Esophagus muscularis mucosa (tissue), 4 donors: ENCODE data around the gene PALMD. TPM values are rescaled to one million over a fixed set of nuclear protein-coding genes. Genes with fewer than 3 reads are reported as not detected.

Experiments used
- DNase-seq: peaks from one replicate; pipeline ENCODE4 v3.0.0-alpha.2; 2017; ENCODE audit errors: extremely low spot score
- H3K27ac ChIP-seq, 4 donors: fragments of 200-600 bp; sonication (generic); replicated peaks in 1 of 4; 1 replicate in 3 of 4; 2 replicates in 1 of 4; pipeline ENCODE4 v1.5.1; 2016 to 2019; ENCODE audit warnings: mild to moderate bottlenecking in 1 of 4
- H3K27me3 ChIP-seq, 4 donors: fragments of 200-600 bp; sonication (generic); one replicate each; pipeline versions ENCODE4 v1.5.1 to v1.6.0; 2016 to 2019
- H3K36me3 ChIP-seq, 4 donors: fragments of 200-600 bp; sonication (generic); one replicate each; pipeline ENCODE4 v1.5.1; 2016 to 2019
- H3K4me1 ChIP-seq, 4 donors: fragments of 200-600 bp; sonication (generic); one replicate each; pipeline ENCODE4 v1.5.1; 2016 to 2019
- H3K4me3 ChIP-seq, 4 donors: fragments of 200-600 bp; sonication (generic); 1 replicate in 2 of 4; 2 replicates in 2 of 4; pipeline ENCODE4 v1.5.1; 2016 to 2019; ENCODE audit warnings: mild to moderate bottlenecking in 4 of 4, moderate library complexity in 1 of 4
- H3K9me3 ChIP-seq, 4 donors: fragments of 200-600 bp; sonication (generic); 1 replicate in 3 of 4; 2 replicates in 1 of 4; pipeline ENCODE4 v1.5.1; 2016 to 2019
- EP300 ChIP-seq: sonication (generic); formaldehyde crosslinking; IDR thresholded peaks from one replicate; pipeline ENCODE4 v1.6.1; 2017; ENCODE audit warnings: antibody characterized with exemption
- POLR2A ChIP-seq: fragments of 450-650 bp; IDR thresholded peaks from one replicate; pipeline ENCODE4 v1.6.1; 2017; ENCODE audit warnings: antibody characterized with exemption, moderate library complexity, mild to moderate bottlenecking, low read depth
- POLR2AphosphoS5 ChIP-seq, 2 donors: sonication (generic); formaldehyde crosslinking; IDR thresholded peaks; one replicate each; pipeline ENCODE4 v1.6.1; 2017; ENCODE audit warnings: antibody characterized with exemption in 2 of 2
- WGBS: methylation state at CpG from one replicate; pipeline ENCODE4 v1.1.5; 2018; 5-methylcytosine and 5-hydroxymethylcytosine counted together
- intact Hi-C: fragments of 100-400 bp; cut with DNase I; formaldehyde crosslinking; loops from one replicate; pipeline ENCODE4 v1.15.1; 2023
- total RNA-seq, 4 donors: library from RNA; depleted of rRNA; stranded (reverse); fragments of >200 nt; gene quantifications; one replicate each; pipeline versions ENCODE4 v1.1.0 to v1.2.1, GENCODE V29; 2016
- TF ChIP-seq, protein P1 (sequence below), 3 experiments: fragments of 200-600 bp in 2 of 3; fragments of 450-650 bp in 1 of 3; sonication (generic) in 2 of 3; IDR thresholded peaks; one replicate each; pipeline ENCODE4 v1.5.1; 2017 to 2019; ENCODE audit warnings: antibody characterized with exemption in 3 of 3, mild to moderate bottlenecking in 2 of 3, moderate library complexity in 1 of 3

Gene PALMD
- total RNA-seq, 4 donors from 2014 or later: 15.4 to 33.0 (median 27.5) TPM

DNA sequence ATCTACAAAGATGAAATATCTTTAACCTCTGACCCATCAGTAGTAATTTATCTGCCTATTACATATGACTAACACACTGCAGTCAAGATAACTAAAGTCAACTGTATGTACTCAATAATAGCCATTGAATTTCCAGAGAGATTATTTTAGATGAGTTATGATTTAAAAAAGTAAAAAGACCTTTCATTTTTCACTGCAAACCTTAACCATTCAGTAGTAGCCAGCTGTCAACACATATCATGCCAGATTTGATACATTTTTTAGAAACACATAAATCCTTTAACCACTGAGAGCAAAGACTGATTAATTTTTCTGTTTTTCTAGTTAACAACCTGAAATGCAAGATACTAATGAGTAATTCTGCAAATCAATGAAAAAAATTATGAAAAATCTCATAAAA is 31.0 kb downstream of the PALMD start:
- H3K36me3 ChIP-seq: peaks cover 0 to 91% (median 13%) of the 10 kb centered on the region in 4 donors
- TF ChIP-seq, protein P1, sequence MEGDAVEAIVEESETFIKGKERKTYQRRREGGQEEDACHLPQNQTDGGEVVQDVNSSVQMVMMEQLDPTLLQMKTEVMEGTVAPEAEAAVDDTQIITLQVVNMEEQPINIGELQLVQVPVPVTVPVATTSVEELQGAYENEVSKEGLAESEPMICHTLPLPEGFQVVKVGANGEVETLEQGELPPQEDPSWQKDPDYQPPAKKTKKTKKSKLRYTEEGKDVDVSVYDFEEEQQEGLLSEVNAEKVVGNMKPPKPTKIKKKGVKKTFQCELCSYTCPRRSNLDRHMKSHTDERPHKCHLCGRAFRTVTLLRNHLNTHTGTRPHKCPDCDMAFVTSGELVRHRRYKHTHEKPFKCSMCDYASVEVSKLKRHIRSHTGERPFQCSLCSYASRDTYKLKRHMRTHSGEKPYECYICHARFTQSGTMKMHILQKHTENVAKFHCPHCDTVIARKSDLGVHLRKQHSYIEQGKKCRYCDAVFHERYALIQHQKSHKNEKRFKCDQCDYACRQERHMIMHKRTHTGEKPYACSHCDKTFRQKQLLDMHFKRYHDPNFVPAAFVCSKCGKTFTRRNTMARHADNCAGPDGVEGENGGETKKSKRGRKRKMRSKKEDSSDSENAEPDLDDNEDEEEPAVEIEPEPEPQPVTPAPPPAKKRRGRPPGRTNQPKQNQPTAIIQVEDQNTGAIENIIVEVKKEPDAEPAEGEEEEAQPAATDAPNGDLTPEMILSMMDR (IDR thresholded peaks at IDR 0.05): no peak
- no peak for TF ChIP-seq POLR2A
- TF ChIP-seq EP300: no peak
- TF ChIP-seq POLR2AphosphoS5 (IDR thresholded peaks at IDR 0.05): no peak
- H3K4me1 ChIP-seq: peaks cover 23 to 78% (median 33%) of the 10 kb centered on the region in 4 donors
- no peak overlapping the region for H3K4me3 ChIP-seq
- DNase-seq: no peak
- H3K27ac ChIP-seq: no peak overlapping the region
- no peaks in the 10 kb centered on the region for H3K27me3 ChIP-seq
- intact Hi-C loops: no loop called here
- no peaks in the 10 kb centered on the region for H3K9me3 ChIP-seq

DNA sequence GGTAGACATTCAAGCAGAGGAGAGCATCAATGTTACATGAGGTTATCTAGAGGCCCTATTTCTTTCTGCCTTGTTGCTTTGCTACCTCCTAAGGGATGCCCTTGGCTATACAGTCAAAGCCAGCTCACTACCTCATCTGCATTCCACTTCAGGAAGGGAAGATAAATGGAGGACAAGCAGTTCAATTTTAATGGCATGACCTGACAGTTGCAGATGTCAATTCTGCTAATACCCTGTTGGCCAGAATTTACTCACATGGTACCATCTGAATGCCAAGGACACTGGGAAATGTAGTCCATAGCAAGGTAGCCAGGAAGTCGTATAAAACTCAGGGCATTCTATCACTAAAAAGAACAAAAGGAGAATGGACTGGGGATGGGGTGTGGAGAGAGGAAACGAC is 31.5 kb downstream of the PALMD start:
- Histone ChIP-seq H3K4me3 (no peak overlapping the region), H3K36me3 (peaks cover 0 to 86% (median 13%) of the 10 kb centered on the region in 4 donors), H3K9me3 (no peaks in the 10 kb centered on the region), H3K27ac (no peak overlapping the region), H3K27me3 (no peaks in the 10 kb centered on the region), H3K4me1 (peaks cover 18 to 78% (median 30%) of the 10 kb centered on the region in 4 donors)
- intact Hi-C loops: no loop called here
- TF ChIP-seq, protein P1 (IDR thresholded peaks at IDR 0.05): no peak
- no peak for TF ChIP-seq POLR2AphosphoS5 (IDR thresholded peaks at IDR 0.05)
- no peak for TF ChIP-seq EP300
- TF ChIP-seq POLR2A: no peak
- no peak for DNase-seq
- 97% methylated on average over 2 of the region's 2 CpGs for WGBS

DNA sequence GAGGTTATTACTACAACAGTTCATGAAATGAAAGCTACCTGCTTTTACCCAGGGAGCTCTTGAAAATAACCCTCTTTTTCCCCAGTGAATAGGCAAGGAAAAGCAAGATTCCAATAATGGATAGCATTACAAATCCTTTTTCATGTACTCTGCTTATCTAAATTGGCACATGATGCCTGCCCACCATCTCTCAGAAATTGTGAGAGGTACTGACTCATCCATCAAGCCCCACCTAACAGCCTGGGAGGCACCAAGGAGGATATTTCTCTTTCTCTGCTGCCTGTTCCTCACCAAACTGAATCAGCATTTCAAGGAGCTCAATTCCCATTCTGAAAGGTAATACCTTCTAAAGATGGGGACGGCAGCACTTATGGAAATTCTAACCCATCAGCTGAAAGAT is 34.4 kb downstream of the PALMD start:
- Histone ChIP-seq H3K4me1 (peaks cover 8 to 75% (median 21%) of the 10 kb centered on the region in 4 donors), H3K36me3 (peaks cover 0 to 86% (median 13%) of the 10 kb centered on the region in 4 donors), H3K27me3 (no peaks in the 10 kb centered on the region), H3K4me3 (no peak overlapping the region), H3K27ac (no peak overlapping the region), H3K9me3 (no peaks in the 10 kb centered on the region)
- 82% methylated on average over 1 of the region's 1 CpG for WGBS
- DNase-seq: no peak
- intact Hi-C loops: loop anchor here (10.0 kb wide), 1 partner anchor 75 kb away; no protein-coding TSS in a partner anchor
- TF ChIP-seq, protein P1 (IDR thresholded peaks at IDR 0.05): no peak
- TF ChIP-seq POLR2AphosphoS5 (IDR thresholded peaks at IDR 0.05) (no peak), POLR2A (no peak)

DNA sequence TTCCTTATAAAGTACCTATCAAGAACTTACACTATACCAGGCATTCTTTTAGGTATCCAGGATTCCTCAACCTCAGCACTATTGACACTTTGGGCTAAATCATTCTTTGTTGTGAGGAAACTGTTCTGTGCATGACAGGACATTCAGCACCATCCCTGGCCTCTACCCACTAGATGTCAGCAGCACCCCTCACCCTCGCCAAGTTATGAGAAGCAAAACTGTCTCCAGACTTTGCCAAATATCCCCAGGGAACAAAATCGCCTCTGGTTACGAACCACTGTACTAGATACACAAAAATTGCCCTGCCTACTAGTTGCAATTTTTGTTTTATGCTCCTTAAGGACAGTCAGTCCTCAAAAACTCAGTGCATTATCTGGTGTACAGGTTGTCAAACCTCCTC is 35.7 kb downstream of the PALMD start:
- H3K27ac ChIP-seq: no peak overlapping the region
- peaks cover 16 to 74% (median 26%) of the 10 kb centered on the region in 4 donors for H3K4me1 ChIP-seq
- no peaks in the 10 kb centered on the region for H3K27me3 ChIP-seq
- H3K36me3 ChIP-seq: peaks cover 0 to 80% (median 13%) of the 10 kb centered on the region in 4 donors
- no peak for DNase-seq
- H3K4me3 ChIP-seq: no peak overlapping the region
- TF ChIP-seq POLR2AphosphoS5 (IDR thresholded peaks at IDR 0.05) (no peak), POLR2A (no peak), EP300 (no peak)
- TF ChIP-seq, protein P1 (IDR thresholded peaks at IDR 0.05): no peak
- H3K9me3 ChIP-seq: no peaks in the 10 kb centered on the region
- 88% methylated on average over 3 of the region's 3 CpGs for WGBS
- intact Hi-C loops: loop anchor here (10.0 kb wide), 1 partner anchor 77 kb away; no protein-coding TSS in a partner anchor

DNA sequence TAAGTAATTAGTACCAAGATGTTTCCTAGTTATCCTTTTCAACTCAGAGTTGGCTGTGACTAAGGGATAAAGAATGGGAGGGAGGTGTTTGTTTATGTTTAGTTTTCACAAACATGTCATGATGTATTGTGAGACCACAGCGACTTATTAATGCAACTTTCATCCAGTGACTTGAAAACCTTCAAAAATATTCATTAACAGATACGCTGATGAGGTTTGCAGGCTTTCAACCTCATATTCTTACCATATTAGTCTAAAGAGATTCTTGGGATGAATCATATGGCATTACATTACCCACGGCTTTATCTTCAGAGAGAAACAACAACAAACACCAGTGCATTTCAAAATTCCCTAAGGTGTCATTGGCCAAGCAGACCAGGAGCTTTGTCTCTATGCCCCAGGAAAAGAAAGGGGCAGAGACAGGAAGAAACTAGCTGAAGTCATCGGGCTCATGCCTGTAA is 36.4 kb downstream of the PALMD start:
- H3K27me3 ChIP-seq: no peaks in the 10 kb centered on the region
- intact Hi-C loops: loop anchor here (10.0 kb wide), 1 partner anchor 78 kb away; no protein-coding TSS in a partner anchor
- 77% methylated on average over 4 of the region's 4 CpGs for WGBS
- H3K36me3 ChIP-seq: peaks cover 0 to 81% (median 12%) of the 10 kb centered on the region in 4 donors
- H3K9me3 ChIP-seq: no peaks in the 10 kb centered on the region
- H3K4me1 ChIP-seq: peaks cover 16 to 67% (median 26%) of the 10 kb centered on the region in 4 donors
- no peak for TF ChIP-seq POLR2AphosphoS5 (IDR thresholded peaks at IDR 0.05)
- no peak for TF ChIP-seq EP300
- TF ChIP-seq, protein P1 (IDR thresholded peaks at IDR 0.05): no peak
- TF ChIP-seq POLR2A: no peak
- no peak for DNase-seq
- H3K27ac ChIP-seq: no peak overlapping the region
- H3K4me3 ChIP-seq: no peak overlapping the region
